GM21786 (cell line): ENCODE measurements around the gene RFC4.
A peak's percentile ranks its signal among the peaks of the same experiment; 100 is the strongest.
"Not testable (repeated sequence)": the region's sequence is repeated elsewhere in the genome, so short reads cannot be mapped to it uniquely, and the experiment has no call there.

ENCODE experiments used
- ATAC-seq: cut with Tn5 transposase; IDR thresholded peaks from one replicate; pipeline ENCODE4 v1.9.1; 2021; ENCODE audit not compliant: unreplicated experiment

RFC4 gene

GRCh38 chr3:186806089-186807055, at the start of gene RFC4:
Gene RFC4 (minus strand): TSS chr3:186806482. CDS start chr3:186804713, 1,769 bp downstream.
- ATAC-seq, result peak; percentile 94

- no peak for ATAC-seq
Measured at GRCh38 chr3:186854954-186855353, 48.7 kb upstream of the RFC4 start.

- ATAC-seq, result no peak
Measured at GRCh38 chr3:186854146-186854545, 47.9 kb upstream of the RFC4 start.

GRCh38 chr3:186852994-186853393, 46.7 kb upstream of the RFC4 start:
- ATAC-seq, result no peak

GRCh38 chr3:186851835-186852234, 45.6 kb upstream of the RFC4 start:
- ATAC-seq, result not testable (repeated sequence)

- ATAC-seq, result peak; percentile 68
Measured at GRCh38 chr3:186849374-186849975, 43.2 kb upstream of the RFC4 start.

- ATAC-seq, result no peak
Measured at GRCh38 chr3:186847437-186847836, 41.2 kb upstream of the RFC4 start.

- no peak for ATAC-seq
Measured at GRCh38 chr3:186845756-186846155, 39.5 kb upstream of the RFC4 start.

- ATAC-seq, result no peak
Measured at GRCh38 chr3:186844908-186845307, 38.6 kb upstream of the RFC4 start.

- no peak for ATAC-seq
Measured at GRCh38 chr3:186843039-186843432, 36.8 kb upstream of the RFC4 start.

GRCh38 chr3:186842426-186843038, 36.2 kb upstream of the RFC4 start, which contains the start of gene ADIPOQ:
Gene ADIPOQ (plus strand): TSS chr3:186842710. CDS start chr3:186853059, 10,349 bp downstream.
- ATAC-seq, result no peak

- no peak for ATAC-seq
Measured at GRCh38 chr3:186841620-186842019, 35.3 kb upstream of the RFC4 start.

- ATAC-seq, result no peak
Measured at GRCh38 chr3:186839874-186840641, 33.8 kb upstream of the RFC4 start.

GRCh38 chr3:186832276-186832675, 26.0 kb upstream of the RFC4 start:
- ATAC-seq, result no peak

- no peak for ATAC-seq
Measured at GRCh38 chr3:186831798-186832197, 25.5 kb upstream of the RFC4 start.

- ATAC-seq, result no peak
Measured at GRCh38 chr3:186828340-186828739, 22.1 kb upstream of the RFC4 start.

GRCh38 chr3:186826976-186827857, 20.9 kb upstream of the RFC4 start:
- peak; percentile 81 for ATAC-seq

- no peak for ATAC-seq
Measured at GRCh38 chr3:186826410-186826975, 20.2 kb upstream of the RFC4 start.

GRCh38 chr3:186825872-186826409, 19.7 kb upstream of the RFC4 start:
- no peak for ATAC-seq
